Endodermal cell (in vitro differentiated cells): Measurements from ENCODE around the gene SLC40A1. TPM values are rescaled to one million over a fixed set of nuclear protein-coding genes. Genes with fewer than 3 reads are reported as not detected.

Experiments
- DNase-seq: peaks from one replicate; pipeline ENCODE4 v3.0.0-alpha.2; 2017
- H3K27ac ChIP-seq: 2 replicates; pipeline ENCODE4 v1.5.1; 2013; ENCODE audit warnings: mild to moderate bottlenecking, low read depth, low read length, moderate library complexity
- H3K27me3 ChIP-seq: 2 replicates; pipeline ENCODE4 v1.6.1; 2013; ENCODE audit warnings: mild to moderate bottlenecking, low read length, moderate library complexity; ENCODE audit not compliant: insufficient read depth, control insufficient read depth, poor library complexity, severe bottlenecking
- H3K36me3 ChIP-seq: 2 replicates; pipeline ENCODE4 v1.7.0; 2013; ENCODE audit warnings: mild to moderate bottlenecking, low read length, moderate library complexity; ENCODE audit not compliant: control insufficient read depth, insufficient read depth
- H3K4me1 ChIP-seq: one replicate; pipeline ENCODE4 v1.7.0; 2013; ENCODE audit warnings: low read length; ENCODE audit not compliant: control insufficient read depth, insufficient read depth
- H3K4me3 ChIP-seq: 2 replicates; pipeline ENCODE4 v1.5.1; 2013; ENCODE audit warnings: mild to moderate bottlenecking, low read length, moderate library complexity
- H3K9ac ChIP-seq: 2 replicates; pipeline ENCODE4 v1.6.1; 2013; ENCODE audit warnings: mild to moderate bottlenecking, low read length, moderate library complexity; ENCODE audit not compliant: poor library complexity, severe bottlenecking; ENCODE audit errors: extremely low read depth
- H3K9me3 ChIP-seq: 2 replicates; pipeline ENCODE4 v1.6.1; 2013; ENCODE audit warnings: mild to moderate bottlenecking, low read length, moderate library complexity; ENCODE audit not compliant: control insufficient read depth
- H3K27ac Mint-ChIP-seq: 2 replicates; pipeline ENCODE4 v1.8.0; 2020; ENCODE audit warnings: mixed read lengths
- H3K27me3 Mint-ChIP-seq: 2 replicates; pipeline ENCODE4 v1.8.0; 2021; ENCODE audit warnings: mild to moderate bottlenecking, mixed read lengths; ENCODE audit not compliant: insufficient read depth
- H3K36me3 Mint-ChIP-seq: 2 replicates; pipeline ENCODE4 v1.8.0; 2020; ENCODE audit warnings: low read depth, mixed read lengths
- H3K4me1 Mint-ChIP-seq: 2 replicates; pipeline ENCODE4 v1.8.0; 2020; ENCODE audit warnings: mixed read lengths
- H3K4me3 Mint-ChIP-seq: 2 replicates; pipeline ENCODE4 v1.8.0; 2020; ENCODE audit warnings: mild to moderate bottlenecking, moderate library complexity, mixed read lengths
- H3K9me3 Mint-ChIP-seq: 2 replicates; pipeline ENCODE4 v1.8.0; 2020; ENCODE audit warnings: mild to moderate bottlenecking, mixed read lengths
- WGBS, 2 experiments: methylation state at CpG; one replicate each; pipeline versions ENCODE4 v1.1.5 to v1.1.7; 2013; ENCODE audit warnings: missing lambda C conversion rate in 2 of 2, mixed read lengths in 1 of 2; ENCODE audit not compliant: insufficient coverage in 1 of 2, insufficient read length in 1 of 2; 5-methylcytosine and 5-hydroxymethylcytosine counted together
- total RNA-seq, 2 donors: library from RNA; stranded (reverse); fragmentation: NEBNext Ultra II Directional in 1 of 2; extraction: Animal tissue kit (Norgen Biotek cat#: 25700) in 1 of 2; gene quantifications; 2 replicates in 1 of 2; 3 replicates in 1 of 2; pipeline ENCODE4 v1.2.1, GENCODE V29; 2021
- TF ChIP-seq, protein P1 (sequence below): fragments of 200-600 bp; sonication (generic); conservative IDR thresholded peaks from 2 replicates; pipeline ENCODE4 v1.5.0; 2021; ENCODE audit warnings: antibody characterized with exemption, mild to moderate bottlenecking

SLC40A1 gene
- total RNA-seq, 2 donors from 2014 or later = 74.1 to 96.8 TPM

DNA sequence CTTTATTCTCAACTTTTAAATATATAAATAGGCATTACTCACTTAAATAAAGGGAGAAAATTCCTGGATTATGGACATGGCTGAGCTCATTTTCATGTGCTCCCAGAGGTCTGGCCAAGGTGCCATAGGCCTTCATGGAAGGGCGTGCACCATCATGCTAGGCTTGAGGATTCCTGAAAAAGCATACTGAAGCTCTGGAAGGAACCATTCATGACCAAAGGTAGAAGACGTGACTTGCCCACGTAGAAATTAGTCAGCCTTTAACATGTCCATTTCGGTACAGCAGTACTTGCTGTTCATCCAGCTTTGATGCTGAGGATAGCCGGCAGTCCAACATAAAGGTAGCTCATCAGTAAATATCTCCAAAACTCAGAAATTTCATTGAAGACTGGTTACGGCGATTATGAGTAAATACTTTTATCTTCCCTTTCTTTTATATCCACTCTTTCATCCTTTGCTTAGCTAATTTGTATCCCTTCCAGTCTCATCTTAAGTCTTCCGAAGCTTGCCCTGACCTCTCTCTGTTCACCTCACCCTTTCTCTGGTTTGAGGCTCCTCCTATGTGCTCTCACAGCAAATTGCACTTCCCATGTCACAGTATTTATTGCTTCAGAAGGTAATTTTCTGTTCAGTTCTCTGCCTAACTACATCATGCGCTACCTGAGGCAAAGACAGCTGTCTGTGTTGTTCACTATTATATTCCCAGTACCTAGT is 48.4 kb upstream of the SLC40A1 start:
- H3K4me3 Mint-ChIP-seq = no peak overlapping the region
- H3K9ac ChIP-seq = no peak overlapping the region
- WGBS, 2 experiments = 93 to 96% methylated on average over 8 to 9 of the region's 9 CpGs
- H3K27ac ChIP-seq = no peak overlapping the region
- no peaks in the 10 kb centered on the region for H3K36me3 ChIP-seq
- TF ChIP-seq, protein P1, sequence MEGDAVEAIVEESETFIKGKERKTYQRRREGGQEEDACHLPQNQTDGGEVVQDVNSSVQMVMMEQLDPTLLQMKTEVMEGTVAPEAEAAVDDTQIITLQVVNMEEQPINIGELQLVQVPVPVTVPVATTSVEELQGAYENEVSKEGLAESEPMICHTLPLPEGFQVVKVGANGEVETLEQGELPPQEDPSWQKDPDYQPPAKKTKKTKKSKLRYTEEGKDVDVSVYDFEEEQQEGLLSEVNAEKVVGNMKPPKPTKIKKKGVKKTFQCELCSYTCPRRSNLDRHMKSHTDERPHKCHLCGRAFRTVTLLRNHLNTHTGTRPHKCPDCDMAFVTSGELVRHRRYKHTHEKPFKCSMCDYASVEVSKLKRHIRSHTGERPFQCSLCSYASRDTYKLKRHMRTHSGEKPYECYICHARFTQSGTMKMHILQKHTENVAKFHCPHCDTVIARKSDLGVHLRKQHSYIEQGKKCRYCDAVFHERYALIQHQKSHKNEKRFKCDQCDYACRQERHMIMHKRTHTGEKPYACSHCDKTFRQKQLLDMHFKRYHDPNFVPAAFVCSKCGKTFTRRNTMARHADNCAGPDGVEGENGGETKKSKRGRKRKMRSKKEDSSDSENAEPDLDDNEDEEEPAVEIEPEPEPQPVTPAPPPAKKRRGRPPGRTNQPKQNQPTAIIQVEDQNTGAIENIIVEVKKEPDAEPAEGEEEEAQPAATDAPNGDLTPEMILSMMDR = peak; percentile 39
- H3K4me1 Mint-ChIP-seq = peaks cover 17% of the 10 kb centered on the region
- DNase-seq = no peak
- H3K27ac Mint-ChIP-seq = no peak overlapping the region
- no peak overlapping the region for H3K4me3 ChIP-seq
- H3K36me3 Mint-ChIP-seq = no peaks in the 10 kb centered on the region
- H3K9me3 ChIP-seq = no peaks in the 10 kb centered on the region
- H3K27me3 Mint-ChIP-seq = no peaks in the 10 kb centered on the region
- peaks cover 7% of the 10 kb centered on the region for H3K4me1 ChIP-seq
- no peaks in the 10 kb centered on the region for H3K9me3 Mint-ChIP-seq
- H3K27me3 ChIP-seq = no peaks in the 10 kb centered on the region

- no peaks in the 10 kb centered on the region for H3K36me3 ChIP-seq
- no peaks in the 10 kb centered on the region for H3K9me3 ChIP-seq
- peaks cover 7% of the 10 kb centered on the region for H3K4me1 ChIP-seq
- no peak overlapping the region for H3K27ac Mint-ChIP-seq
- no peaks in the 10 kb centered on the region for H3K27me3 ChIP-seq
- DNase-seq = no peak
- no peaks in the 10 kb centered on the region for H3K27me3 Mint-ChIP-seq
- TF ChIP-seq, protein P1 = no peak
- no peak overlapping the region for H3K4me3 ChIP-seq
- peaks cover 18% of the 10 kb centered on the region for H3K4me1 Mint-ChIP-seq
- no peak overlapping the region for H3K9ac ChIP-seq
- H3K9me3 Mint-ChIP-seq = no peaks in the 10 kb centered on the region
- no peak overlapping the region for H3K27ac ChIP-seq
- H3K4me3 Mint-ChIP-seq = no peak overlapping the region
- no CpG with 5 or more reads among the region's 1 CpG for WGBS, 2 experiments
- H3K36me3 Mint-ChIP-seq = no peaks in the 10 kb centered on the region
These were observed 47.2 kb upstream of the SLC40A1 start for GRCh38 chr2:189627789-189628188.

GRCh38 chr2:189625636-189626035 is 45.0 kb upstream of the SLC40A1 start:
- H3K27ac ChIP-seq = no peak overlapping the region
- no peaks in the 10 kb centered on the region for H3K36me3 ChIP-seq
- no peaks in the 10 kb centered on the region for H3K27me3 ChIP-seq
- Mint-ChIP-seq H3K27me3 (no peaks in the 10 kb centered on the region), H3K36me3 (no peaks in the 10 kb centered on the region), H3K27ac (peak overlapping the region; percentile 32), H3K9me3 (no peaks in the 10 kb centered on the region), H3K4me3 (no peak overlapping the region), H3K4me1 (peaks cover 21% of the 10 kb centered on the region)
- 78% methylated on average over 2 of the region's 2 CpGs; no CpG with 5 or more reads in 1 of the 2 experiments for WGBS, 2 experiments
- H3K4me1 ChIP-seq = peaks cover 7% of the 10 kb centered on the region
- no peak overlapping the region for H3K4me3 ChIP-seq
- H3K9ac ChIP-seq = no peak overlapping the region
- H3K9me3 ChIP-seq = no peaks in the 10 kb centered on the region
- TF ChIP-seq, protein P1 = no peak
- DNase-seq = no peak
